SU-DHL-6 (cell line): ENCODE data around the gene TMEM178B.

Experiments
- H2AFZ ChIP-seq: fragments of 200-600 bp; sonication (generic); 2 replicates; pipeline ENCODE4 v1.6.1; 2014; ENCODE audit warnings: low read depth, mild to moderate bottlenecking, moderate library complexity, mixed read lengths, antibody characterized with exemption, low read length; ENCODE audit not compliant: severe bottlenecking
- H3F3A ChIP-seq: fragments of 200-600 bp; shearing (Covaris generic); 2 replicates; pipeline ENCODE4 v1.6.0; 2016; ENCODE audit warnings: antibody characterized with exemption, mild to moderate bottlenecking; ENCODE audit not compliant: insufficient read depth
- H3K27ac ChIP-seq: fragments of 200-600 bp; sonication (generic); 2 replicates; pipeline ENCODE4 v1.5.1; 2016; ENCODE audit warnings: low read depth, mild to moderate bottlenecking, low read length, moderate library complexity, mixed read lengths
- H3K27me3 ChIP-seq: fragments of 200-600 bp; sonication (generic), shearing (Covaris generic); 2 replicates; pipeline ENCODE4 v1.6.0; 2014; ENCODE audit warnings: mild to moderate bottlenecking, low read length
- H3K36me3 ChIP-seq: fragments of 200-600 bp; sonication (generic); 2 replicates; pipeline ENCODE4 v1.6.1; 2014; ENCODE audit warnings: mild to moderate bottlenecking, low read length, mixed read lengths
- H3K4me2 ChIP-seq: fragments of 300-600, 200-600 bp; shearing (Covaris generic), sonication (generic); 2 replicates; pipeline ENCODE4 v1.6.0; 2014; ENCODE audit warnings: low read length, low read depth, mild to moderate bottlenecking; ENCODE audit not compliant: poor library complexity, severe bottlenecking
- H3K4me3 ChIP-seq: fragments of 200-600 bp; sonication (generic); 2 replicates; pipeline ENCODE4 v1.5.1; 2014; ENCODE audit warnings: antibody characterized with exemption, low read length, mild to moderate bottlenecking, mixed read lengths; ENCODE audit not compliant: insufficient read depth, poor library complexity, severe bottlenecking
- H3K79me2 ChIP-seq: fragments of 200-600 bp; sonication (generic); 2 replicates; pipeline ENCODE4 v1.6.1; 2014; ENCODE audit warnings: mild to moderate bottlenecking, low read length, moderate library complexity; ENCODE audit not compliant: insufficient read depth
- H3K9ac ChIP-seq: fragments of 200-600 bp; sonication (generic); 2 replicates; pipeline ENCODE4 v1.7.0; 2014; ENCODE audit warnings: mild to moderate bottlenecking, low read length
- H3K9me2 ChIP-seq: fragments of 200-600 bp; sonication (generic); replicated peaks from 2 replicates; pipeline ENCODE4 v1.6.1; 2014; ENCODE audit warnings: low read length; ENCODE audit not compliant: insufficient read depth
- H3K9me3 ChIP-seq: fragments of 200-600 bp; sonication (generic); 2 replicates; pipeline ENCODE4 v1.6.1; 2014; ENCODE audit warnings: low read length, mixed read lengths; ENCODE audit not compliant: insufficient read depth
- H4K20me1 ChIP-seq: fragments of 200-600 bp; sonication (generic); 2 replicates; pipeline ENCODE4 v1.6.1; 2014; ENCODE audit warnings: low read depth, mild to moderate bottlenecking, antibody characterized with exemption, low read length, moderate library complexity, mixed read lengths
- EZH2phosphoT487 ChIP-seq: fragments of 200-600 bp; sonication (generic), shearing (Covaris generic); conservative IDR thresholded peaks from 2 replicates; pipeline ENCODE4 v1.6.1; 2018; ENCODE audit warnings: mild to moderate bottlenecking, antibody characterized with exemption, low read length, moderate library complexity, mixed read lengths
- TF ChIP-seq, protein P1 (sequence below): fragments of 200-600 bp; sonication (generic); IDR thresholded peaks from one replicate; pipeline ENCODE4 v1.5.1; 2017; ENCODE audit warnings: antibody characterized with exemption, mild to moderate bottlenecking, low read length, moderate library complexity; ENCODE audit not compliant: insufficient read depth, poor library complexity, severe bottlenecking

The TMEM178B gene

DNA sequence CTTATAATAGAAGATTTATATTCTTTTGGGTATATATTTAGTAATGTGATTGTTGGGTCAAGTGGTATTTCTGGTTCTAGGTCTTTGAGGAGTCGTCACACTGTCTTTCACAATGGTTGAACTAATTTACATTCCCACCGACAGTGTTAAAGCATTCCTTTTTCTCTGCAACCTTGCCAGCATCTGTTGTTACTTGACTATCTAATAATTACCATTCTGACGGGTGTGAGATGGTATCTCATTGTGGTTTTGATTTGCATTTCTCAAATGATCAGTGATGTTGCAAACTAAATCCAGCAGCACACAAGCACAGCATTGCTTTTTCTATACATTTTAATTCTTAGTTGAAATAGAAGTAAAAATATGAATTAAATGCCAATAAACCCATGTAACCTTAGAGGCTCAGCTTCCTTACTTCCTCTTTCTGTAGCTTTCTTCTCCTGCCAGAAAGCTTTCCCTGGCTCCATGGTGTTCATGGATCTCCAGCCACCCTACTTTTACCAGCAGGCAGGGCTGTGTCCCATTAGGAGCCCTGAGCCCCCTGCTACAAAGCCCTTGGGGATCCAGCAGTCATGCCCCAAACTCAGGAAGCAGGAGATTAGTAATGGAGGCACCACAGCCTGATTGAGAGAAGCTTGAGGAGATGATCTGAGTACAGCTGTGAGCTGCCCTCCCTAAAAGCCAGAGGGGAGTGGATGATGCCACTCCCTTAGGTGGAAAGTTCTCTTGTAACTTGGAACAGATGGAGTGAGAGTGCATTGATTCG is 158.6 kb downstream of the TMEM178B start:
- no peaks in the 10 kb centered on the region for H3F3A ChIP-seq
- no peak overlapping the region for H2AFZ ChIP-seq
- H3K27me3 ChIP-seq, result no peaks in the 10 kb centered on the region
- no peak overlapping the region for H3K9ac ChIP-seq
- no peaks in the 10 kb centered on the region for H3K9me3 ChIP-seq
- H3K27ac ChIP-seq, result no peak overlapping the region
- no peaks in the 10 kb centered on the region for H3K9me2 ChIP-seq
- no peaks in the 10 kb centered on the region for H3K79me2 ChIP-seq
- H3K4me3 ChIP-seq, result no peak overlapping the region
- TF ChIP-seq, protein P1, sequence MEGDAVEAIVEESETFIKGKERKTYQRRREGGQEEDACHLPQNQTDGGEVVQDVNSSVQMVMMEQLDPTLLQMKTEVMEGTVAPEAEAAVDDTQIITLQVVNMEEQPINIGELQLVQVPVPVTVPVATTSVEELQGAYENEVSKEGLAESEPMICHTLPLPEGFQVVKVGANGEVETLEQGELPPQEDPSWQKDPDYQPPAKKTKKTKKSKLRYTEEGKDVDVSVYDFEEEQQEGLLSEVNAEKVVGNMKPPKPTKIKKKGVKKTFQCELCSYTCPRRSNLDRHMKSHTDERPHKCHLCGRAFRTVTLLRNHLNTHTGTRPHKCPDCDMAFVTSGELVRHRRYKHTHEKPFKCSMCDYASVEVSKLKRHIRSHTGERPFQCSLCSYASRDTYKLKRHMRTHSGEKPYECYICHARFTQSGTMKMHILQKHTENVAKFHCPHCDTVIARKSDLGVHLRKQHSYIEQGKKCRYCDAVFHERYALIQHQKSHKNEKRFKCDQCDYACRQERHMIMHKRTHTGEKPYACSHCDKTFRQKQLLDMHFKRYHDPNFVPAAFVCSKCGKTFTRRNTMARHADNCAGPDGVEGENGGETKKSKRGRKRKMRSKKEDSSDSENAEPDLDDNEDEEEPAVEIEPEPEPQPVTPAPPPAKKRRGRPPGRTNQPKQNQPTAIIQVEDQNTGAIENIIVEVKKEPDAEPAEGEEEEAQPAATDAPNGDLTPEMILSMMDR, result no peak
- TF ChIP-seq EZH2phosphoT487, result no peak
- H4K20me1 ChIP-seq, result no peaks in the 10 kb centered on the region
- no peaks in the 10 kb centered on the region for H3K36me3 ChIP-seq
- H3K4me2 ChIP-seq, result no peak overlapping the region

DNA sequence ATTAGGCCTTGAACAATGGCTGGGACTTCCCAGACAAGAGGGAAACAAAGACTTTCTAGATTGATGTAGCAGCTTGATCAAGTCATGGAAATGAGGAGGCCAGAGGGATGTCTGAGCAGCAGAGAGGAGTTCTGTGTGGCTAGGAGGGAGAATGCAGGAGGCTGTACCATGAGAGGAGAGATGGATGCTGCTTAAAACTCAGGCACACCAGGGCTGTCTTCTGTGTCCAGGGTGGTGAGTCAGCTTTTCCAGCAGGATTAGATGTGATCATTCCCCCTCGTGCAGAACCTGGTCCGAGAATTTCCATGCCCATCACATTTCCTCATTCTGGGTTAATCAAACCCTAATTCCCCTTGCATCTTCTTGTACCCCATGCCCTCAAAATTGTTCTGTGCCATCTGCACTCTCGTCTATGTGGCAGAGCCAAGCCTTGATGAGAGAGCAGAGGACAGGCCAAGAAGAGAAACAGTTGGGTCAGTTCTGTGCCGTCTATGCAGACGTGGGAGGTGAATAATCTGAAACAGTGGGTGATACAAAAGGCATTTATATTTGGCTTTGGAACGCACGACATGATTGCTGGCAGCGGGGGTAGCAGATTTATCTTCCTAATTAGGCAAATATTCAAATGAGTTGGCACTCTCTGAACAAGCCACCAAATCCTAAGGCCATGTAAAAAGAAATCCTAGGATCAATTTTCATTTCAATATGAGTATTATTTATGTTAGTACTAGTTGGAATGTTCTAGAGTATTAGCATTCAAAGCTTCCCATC is 160.7 kb downstream of the TMEM178B start:
- H3K36me3 ChIP-seq, result no peaks in the 10 kb centered on the region
- H2AFZ ChIP-seq, result no peak overlapping the region
- no peaks in the 10 kb centered on the region for H3K27me3 ChIP-seq
- H3K79me2 ChIP-seq, result no peaks in the 10 kb centered on the region
- H3K27ac ChIP-seq, result no peak overlapping the region
- no peaks in the 10 kb centered on the region for H3K9me2 ChIP-seq
- H3K9ac ChIP-seq, result no peak overlapping the region
- no peak overlapping the region for H3K4me2 ChIP-seq
- no peaks in the 10 kb centered on the region for H3K9me3 ChIP-seq
- no peaks in the 10 kb centered on the region for H3F3A ChIP-seq
- no peaks in the 10 kb centered on the region for H4K20me1 ChIP-seq
- H3K4me3 ChIP-seq, result no peak overlapping the region
- TF ChIP-seq EZH2phosphoT487, result no peak
- TF ChIP-seq, protein P1, result no peak

DNA sequence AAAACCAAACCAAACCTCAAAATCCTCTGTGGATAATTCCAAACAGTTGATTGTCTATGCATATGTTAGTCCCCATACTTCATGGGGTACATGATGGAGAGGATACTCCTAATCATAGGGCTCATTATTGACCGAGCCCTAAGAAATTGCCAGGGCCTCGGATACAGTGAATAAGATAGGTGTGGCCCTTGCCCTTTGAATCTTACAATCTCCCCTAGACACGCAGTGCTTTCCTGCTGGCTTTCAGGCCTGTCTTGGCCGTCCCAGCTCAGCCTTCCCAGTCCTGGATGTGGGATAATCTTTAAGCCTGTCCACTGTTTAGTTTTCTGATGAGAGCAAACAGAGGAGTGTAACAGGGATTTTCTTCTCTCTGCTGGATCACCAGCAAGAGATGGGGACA is 161.8 kb downstream of the TMEM178B start:
- Histone ChIP-seq H3K9me2 (no peaks in the 10 kb centered on the region), H3K9ac (no peak overlapping the region), H3K9me3 (no peaks in the 10 kb centered on the region), H3K4me3 (no peak overlapping the region), H3F3A (no peaks in the 10 kb centered on the region), H3K36me3 (no peaks in the 10 kb centered on the region), H3K27ac (no peak overlapping the region), H3K79me2 (no peaks in the 10 kb centered on the region), H3K27me3 (no peaks in the 10 kb centered on the region), H3K4me2 (no peak overlapping the region), H4K20me1 (no peaks in the 10 kb centered on the region), H2AFZ (no peak overlapping the region)
- TF ChIP-seq, protein P1, result no peak
- TF ChIP-seq EZH2phosphoT487, result no peak
